ENCODE results near the gene CPNE2.

CPNE2 gene

GRCh38 chr16:57147381-57148221 lies 55.2 kb downstream of the CPNE2 start:
- no peak for DNase-seq

DNA sequence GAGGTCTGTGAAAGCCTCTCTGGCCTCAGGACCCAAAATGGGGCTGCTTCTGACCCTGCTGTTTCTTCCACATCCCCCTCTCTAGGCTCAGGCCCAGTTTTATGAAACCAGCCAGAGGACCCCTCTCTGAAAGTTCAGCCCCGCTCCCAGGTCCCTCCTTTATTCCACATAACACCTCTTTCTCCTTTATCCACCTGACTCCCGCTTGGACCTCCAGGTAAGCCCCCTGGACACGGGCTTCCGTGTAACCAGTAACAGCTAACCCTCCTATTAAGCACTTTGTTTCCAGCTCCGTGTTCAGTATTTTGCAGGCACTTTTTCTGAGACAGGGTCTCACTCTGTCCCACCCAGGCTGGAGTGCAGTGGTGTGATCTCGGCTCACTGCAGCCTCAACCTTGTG lies 56.1 kb downstream of the CPNE2 start:
- DNase-seq: no peak

GRCh38 chr16:57149391-57149790 lies 57.0 kb downstream of the CPNE2 start:
- DNase-seq: no peak

DNA sequence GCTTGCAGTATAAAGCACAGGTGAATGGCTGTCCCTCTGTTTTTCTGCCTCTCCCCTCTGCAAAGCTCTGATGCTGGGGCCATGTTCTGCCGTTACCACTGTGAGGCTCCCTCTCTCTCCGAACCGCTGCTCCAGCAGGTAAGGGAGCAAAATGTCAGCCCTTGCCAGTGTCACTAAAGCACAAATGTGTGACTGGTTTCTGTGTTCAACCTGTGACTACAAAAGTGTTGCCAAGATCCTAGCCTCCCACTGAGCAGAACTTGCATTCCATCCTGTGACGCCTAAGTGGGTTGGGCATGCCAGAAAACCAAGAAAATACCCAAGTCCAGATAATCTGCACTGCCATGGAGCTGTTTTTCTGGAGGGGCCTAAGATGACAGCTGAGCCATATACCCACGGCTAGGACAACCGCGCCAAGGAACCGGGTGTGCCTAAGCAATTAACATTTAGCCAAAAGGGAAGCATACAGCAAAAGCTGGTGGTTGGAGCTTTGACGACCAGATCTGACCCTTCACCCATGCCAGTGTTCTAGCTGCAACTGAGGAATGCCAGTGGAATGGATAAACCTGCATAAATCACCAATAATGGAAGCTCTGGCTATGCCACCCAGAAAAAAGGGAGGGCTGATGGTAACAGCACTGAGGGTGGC lies 58.4 kb downstream of the CPNE2 start:
- no peak for DNase-seq

GRCh38 chr16:57151369-57151768 lies 59.0 kb downstream of the CPNE2 start:
- no peak for DNase-seq

DNA sequence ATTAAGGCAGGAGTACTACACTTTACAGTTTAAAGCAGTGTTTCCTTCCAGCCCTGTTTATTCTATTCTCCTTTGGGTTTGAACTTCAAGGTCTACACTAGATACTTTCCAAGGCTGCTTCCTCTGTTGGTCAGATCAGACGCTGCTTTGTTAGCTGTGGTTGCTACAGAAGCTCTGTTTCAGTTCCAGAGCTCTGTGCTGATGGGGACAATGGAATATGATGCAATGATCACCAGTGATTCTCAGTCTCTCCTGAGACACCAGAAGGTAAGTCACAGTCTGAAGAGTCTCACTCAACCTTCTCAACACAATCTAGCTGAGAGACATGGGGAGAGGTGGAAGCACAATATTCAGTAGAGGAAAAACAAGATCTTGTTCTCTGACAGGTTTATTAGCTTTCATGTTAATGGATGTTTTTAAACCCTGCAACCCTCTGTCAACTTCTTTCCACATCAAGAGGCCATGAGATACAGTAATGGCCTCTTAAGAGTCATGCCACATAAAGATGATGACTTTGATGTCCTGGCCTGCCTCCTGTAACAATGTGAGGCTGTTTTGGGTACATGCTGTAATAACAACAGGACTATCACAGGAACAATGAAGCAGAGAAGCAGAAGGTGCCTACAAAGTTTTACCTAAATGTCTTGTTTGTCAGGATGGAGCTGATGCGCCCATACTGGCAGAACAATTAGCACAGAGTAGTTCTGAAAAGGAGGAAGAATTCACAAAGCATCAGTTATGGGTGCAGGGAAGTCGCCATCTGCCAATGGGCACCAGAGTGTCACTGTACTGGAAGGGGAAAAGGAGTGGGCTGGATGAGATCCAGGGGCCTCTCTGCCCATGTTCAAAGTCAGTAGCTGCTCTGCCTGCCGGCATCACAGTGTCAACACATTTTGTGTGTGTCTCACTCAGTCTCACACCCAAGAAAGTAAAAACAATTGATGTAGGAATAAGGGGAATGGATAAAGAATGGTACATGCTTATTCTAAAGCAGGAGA lies 60.0 kb downstream of the CPNE2 start:
- no peak for DNase-seq

- no peak for DNase-seq
Observed at GRCh38 chr16:57153841-57154240, 61.5 kb downstream of the CPNE2 start.

DNA sequence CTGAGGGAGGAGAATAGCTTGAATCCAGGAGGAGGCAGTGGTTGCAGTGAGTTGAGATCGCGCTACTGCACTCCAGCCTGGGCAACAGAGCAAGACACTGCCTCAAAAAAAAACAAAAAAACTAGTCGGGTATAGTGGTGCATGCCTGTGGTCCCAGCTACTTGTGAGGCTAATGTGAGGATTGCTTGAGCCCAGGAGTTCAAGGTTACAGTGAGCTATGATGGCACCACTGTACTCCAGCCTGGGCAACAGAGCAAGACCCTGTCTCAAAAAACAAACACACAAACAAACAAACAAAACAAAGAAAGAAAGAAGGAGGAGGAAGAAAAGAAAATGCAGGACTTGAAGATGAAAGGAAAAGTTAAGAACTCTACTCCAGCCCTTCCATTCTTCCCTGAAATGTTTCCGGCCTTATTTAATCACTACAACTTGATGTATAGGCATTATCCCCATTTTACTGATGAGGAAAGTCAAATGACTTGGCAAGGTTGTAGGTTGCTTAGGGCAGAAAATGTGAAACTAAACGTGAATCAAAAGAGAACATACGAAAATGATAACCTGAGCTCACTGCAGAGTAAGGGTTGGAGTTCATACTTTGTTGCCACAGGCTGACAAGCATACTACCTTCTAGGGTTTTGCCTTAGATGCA lies 63.4 kb downstream of the CPNE2 start:
- DNase-seq: no peak

- no peak for DNase-seq
Observed at GRCh38 chr16:57156351-57156703, 63.9 kb downstream of the CPNE2 start.

GRCh38 chr16:57157533-57157932 lies 65.2 kb downstream of the CPNE2 start:
- DNase-seq: no peak

- DNase-seq: no peak
Observed at GRCh38 chr16:57159447-57159846, 67.1 kb downstream of the CPNE2 start.

DNA sequence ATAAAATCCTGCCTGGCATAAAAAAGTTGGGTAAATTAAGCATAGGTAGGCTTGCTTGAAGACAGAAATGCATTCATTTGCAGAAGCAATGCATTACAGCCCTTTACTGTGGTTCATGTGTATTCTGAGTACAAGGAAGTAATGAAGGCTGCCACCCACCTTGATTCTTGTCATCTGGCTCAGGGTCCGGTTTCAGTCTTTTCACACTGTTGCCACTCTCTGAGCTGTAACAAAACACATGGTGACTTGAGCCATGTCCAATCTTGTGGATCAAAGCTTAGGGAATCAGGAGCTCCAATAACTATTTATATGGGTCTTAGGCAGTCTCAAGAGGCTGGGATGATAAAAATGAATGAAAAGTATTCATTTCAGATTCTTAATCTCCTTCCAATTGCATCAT lies 71.5 kb downstream of the CPNE2 start:
- no peak for DNase-seq

- no peak for DNase-seq
Observed at GRCh38 chr16:57165483-57165882, 73.1 kb downstream of the CPNE2 start.

GRCh38 chr16:57165938-57166337 lies 73.6 kb downstream of the CPNE2 start:
- no peak for DNase-seq

DNA sequence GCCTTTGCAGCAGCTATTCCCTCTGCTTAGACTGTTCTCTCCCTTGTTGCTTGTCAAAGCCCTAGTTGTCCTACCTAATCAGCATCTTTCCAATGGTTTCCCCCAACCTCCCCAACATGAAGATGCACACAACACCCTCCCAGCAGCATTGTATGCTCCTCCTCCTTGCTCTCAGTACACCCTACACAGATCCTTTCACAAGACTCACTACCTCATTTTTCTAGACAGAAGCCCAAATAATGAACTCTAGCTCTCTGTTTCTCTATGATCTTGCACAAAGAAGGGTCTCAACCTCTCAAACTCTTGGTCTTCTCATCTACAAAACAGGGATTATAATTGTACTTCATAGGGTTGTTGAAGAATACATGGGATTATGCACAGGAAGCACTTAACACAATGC lies 74.1 kb downstream of the CPNE2 start:
- DNase-seq: no peak

DNA sequence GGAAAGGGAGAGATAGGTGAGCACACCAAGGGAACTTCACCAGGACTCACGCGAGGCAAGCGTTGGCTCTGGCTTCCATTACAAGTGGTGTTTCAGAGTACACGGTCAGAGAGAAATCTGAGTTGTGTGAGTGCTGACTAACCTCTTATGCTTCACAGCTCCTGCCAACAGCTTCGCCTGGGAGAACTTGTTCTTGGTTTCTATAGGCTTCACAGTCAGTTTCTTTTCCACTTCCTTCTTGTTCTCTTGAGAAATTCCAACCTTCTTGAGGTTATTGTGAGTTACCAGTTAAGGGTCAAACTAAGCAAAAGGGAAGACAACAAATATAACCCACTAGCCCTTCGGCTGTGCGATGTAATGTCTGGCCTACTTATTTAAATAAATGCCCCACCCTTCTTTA lies 74.6 kb downstream of the CPNE2 start:
- DNase-seq: no peak

DNA sequence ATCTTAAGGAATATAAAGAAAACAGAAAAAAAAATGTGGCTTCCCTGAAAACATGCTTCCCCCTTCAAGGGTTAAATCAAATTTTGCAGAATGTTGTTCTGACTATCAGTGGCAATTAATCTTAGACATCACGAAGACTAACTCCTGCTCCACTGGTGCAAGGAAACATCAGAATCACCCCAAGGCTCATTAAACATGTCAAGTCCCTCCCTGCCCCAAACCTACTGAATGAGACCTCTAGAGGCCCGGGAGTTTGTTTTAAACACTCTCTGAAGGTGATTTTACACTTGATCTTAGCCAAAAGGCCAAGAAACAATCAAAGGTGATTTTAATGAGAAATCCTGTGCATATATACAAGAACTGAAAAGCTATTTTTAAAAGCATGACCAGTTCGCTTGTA lies 75.2 kb downstream of the CPNE2 start:
- DNase-seq: no peak

- DNase-seq: no peak
Observed at GRCh38 chr16:57167953-57168352, 75.6 kb downstream of the CPNE2 start.

- no peak for DNase-seq
Observed at GRCh38 chr16:57169327-57169726, 76.9 kb downstream of the CPNE2 start.

DNA sequence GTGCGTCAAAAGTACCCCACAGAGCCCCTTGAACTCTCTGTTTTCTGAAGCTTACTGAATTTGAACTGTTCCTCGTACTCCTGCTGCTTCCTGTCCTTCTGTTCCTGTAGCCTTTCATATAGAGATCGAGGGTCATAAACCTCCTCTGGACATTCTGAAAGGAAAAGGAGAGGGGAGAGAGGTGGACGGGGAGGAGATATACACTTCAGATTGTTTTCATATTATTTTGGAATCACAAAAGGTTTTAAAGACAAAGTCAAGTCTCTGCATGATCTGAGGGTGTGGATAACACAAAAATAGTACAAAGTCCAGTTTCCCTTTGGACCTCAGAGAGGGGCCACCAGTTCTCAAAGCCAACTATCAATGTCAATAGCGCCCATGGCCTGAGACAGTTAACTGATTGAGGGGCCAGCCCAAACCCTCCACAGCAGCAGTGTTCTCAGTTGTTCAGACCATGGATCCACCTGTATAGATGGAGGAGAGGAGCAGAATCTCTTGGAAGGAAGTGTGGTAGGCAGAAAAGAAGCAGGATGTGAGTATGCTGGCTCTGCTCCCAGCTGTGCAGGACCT lies 80.4 kb downstream of the CPNE2 start:
- no peak for DNase-seq

DNA sequence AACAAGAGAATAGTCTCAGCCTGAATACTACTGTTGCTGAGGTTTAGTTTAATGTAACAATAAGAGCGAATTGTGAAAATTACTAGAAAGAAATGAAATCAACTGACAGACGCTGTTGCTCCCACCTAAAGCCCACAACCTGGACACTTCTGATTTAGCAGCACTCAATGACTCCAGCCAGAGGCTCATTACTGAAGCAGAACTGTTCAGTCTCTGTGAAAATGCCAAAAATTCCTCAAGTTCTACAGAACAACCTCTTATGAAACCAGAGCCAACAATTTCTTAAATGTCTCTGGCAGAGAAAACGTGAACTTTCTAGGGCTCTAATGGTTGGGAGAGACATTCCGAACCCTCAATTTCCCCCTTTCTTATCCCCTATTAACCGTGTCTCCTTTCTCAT lies 83.5 kb downstream of the CPNE2 start:
- DNase-seq: no peak

DNA sequence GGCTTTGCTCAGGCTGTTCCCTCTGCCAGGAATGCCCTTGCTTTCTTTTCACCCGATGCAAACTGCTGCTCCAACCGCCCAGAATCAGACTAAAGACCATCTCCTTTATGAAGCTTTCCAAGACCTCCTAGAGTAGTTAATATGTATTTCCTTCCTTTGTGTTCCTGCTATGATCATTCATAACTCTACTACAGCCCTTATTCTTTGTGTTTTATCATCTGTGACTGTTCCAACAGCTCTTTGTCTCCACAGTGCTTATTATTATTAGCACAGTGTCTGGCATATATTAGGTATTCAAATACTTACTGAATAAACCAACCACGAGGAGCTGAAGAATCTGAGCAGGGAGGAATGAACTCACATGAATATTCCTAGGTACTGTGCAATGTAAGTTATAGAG lies 85.8 kb downstream of the CPNE2 start:
- DNase-seq: no peak

DNA sequence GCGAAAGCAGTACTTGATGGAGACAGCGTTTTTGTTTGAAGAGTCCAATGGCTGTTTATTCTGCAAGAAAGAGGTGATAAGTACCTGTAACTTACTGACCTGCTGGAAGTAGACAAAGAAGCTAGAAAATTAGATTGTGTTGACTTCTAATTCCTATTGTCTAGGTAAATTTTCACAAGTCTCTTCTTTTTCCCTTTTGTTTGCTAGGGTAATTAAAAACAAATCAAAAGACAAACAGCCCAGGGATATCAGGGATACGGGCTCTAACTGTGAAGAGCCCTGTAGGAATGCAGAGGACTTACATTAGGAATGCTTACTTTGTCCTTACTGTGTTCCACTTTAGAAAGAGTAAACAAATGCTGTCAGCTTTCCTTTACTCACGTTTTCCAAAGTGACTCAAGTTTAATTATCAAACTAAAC lies 86.4 kb downstream of the CPNE2 start:
- no peak for DNase-seq
